RCC 7860 (cell line): ENCODE data around the gene FAT1.

ENCODE experiments used
- DNase-seq: peaks from one replicate; pipeline ENCODE4 v3.0.0-alpha.2; 2015; ENCODE audit warnings: low spot score
- FAIRE-seq: peaks from 2 replicates; lab custom pipeline; 2012; peaks lifted over from hg19 to GRCh38; lab: Jason Lieb, UNC

Gene FAT1

DNA sequence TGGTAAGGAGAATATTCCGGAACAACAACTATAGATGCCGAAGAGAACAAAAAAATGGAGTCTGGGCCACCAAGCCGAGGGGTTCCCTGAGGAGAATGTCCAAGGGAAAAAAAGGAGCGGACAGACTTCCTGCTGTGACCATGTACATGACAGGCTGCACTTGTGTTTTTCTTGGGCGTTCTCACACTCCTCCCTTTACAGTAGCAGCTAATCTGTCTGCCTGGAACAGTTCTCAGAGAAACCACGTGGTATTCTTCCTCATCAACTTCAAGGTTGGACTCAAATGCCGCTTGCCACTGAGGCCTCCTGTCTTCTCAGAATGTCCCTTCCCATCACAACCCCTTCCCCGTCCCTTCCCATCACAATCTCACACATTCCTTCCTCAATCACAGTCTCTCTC lies 137.5 kb downstream of the FAT1 start:
- FAIRE-seq = no peak
- no peak for DNase-seq

DNA sequence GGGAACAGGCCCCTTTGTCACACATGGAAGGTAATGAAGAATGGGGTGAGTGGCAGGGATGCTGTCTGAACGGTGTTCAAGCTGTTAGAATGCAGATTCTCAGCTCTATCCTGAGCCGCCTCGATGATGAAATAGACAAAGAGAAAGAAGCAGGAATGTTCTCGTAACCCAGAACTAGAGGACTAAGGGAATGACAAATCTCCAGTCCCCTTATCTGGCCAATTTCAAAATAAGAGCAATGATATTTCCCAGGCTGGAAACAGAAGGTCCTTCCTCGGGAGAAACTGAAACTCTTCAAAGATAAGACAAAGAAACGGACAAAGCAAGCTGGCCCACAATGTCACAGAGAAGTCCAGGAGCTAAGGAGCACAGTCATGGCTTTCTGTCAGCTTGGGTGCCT lies 138.7 kb downstream of the FAT1 start:
- no peak for FAIRE-seq

DNA sequence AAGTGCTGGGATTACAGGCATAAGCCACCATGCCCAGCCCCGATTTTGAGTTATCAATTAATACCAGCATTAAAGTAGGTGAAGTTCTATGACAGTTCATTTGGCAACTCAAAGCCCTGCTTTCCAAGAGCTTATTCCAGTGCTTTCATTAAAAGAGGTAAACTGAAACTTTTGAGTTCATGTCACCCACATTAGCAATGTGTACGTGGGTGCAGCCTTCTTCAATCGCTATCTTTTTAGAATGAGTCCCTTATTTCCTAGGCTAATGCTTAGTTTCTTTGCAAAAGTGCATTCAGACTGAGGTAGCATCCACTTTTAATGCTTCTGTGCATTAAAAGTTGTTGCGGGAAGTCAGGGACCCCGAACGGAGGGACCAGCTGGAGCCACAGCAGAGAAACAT lies 142.2 kb downstream of the FAT1 start:
- FAIRE-seq = no peak
- DNase-seq = no peak

More for the DNA sequence above, 138.7 kb downstream of the FAT1 start:
- DNase-seq = no peak

- FAIRE-seq (no peak), DNase-seq (no peak)
Measured at GRCh38 chr4:186580669-186581068, 143.0 kb downstream of the FAT1 start.

DNA sequence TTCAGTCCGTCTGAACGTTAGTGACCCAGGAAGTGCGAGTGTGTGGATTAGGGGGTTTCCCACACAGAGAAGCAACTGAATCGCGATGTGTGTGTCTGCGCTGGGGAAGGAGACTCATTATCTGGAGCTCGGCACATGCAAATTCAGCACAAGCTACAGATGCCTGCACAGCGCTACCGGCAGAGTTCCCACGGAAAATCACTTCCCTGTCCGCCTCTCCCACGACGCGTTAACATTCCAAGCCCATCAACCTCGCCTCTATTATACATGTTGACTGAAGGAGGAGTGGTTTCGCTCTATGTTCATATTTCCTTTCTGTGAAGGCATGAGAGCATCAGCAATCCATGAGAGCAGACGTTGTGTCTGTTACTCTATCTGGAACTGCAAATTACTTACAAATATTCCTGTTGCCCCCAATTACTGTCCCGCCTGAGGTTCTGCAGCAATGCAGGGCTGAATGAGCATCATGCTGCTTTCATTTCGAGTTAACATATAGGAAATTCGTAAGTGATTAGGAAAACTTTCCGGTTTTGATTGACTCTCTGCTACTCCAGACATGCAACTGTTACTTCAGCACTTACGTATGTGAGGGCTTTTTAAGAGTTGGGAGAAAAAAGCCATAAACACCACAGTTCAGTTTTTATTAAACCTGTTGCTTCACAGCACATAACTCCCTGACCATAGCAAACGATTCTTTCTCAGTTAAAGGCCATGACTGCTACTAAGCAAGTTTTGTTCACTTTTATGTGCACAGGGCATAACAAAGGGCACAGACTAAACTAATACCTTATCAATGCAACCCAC lies 153.3 kb downstream of the FAT1 start:
- FAIRE-seq = no peak

GRCh38 chr4:186569533-186570192 lies 154.0 kb downstream of the FAT1 start:
- FAIRE-seq (no peak), DNase-seq (no peak)

More for the DNA sequence above, 153.3 kb downstream of the FAT1 start:
- DNase-seq = peak; percentile 27

- FAIRE-seq (no peak), DNase-seq (no peak)
Measured at GRCh38 chr4:186566068-186566467, 157.6 kb downstream of the FAT1 start.

DNA sequence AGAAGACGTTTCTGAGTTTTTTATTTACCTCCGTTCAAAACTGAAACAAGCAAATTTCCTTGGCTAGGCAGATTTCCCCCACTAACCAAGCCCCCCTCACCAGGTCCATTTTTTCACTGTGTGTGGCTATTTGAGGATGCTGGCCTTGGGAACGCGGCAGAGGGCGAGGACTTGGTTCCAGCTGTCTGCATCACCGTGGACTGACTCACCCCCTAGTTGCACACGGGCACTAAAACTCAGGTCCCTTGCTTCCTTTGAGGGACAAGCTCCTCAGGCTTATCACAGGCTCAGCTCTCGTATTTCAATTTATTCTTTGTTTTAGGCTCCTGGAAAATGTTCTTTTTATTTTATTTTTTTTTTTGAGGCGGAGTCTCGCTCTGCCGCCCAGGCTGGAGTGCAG lies 159.9 kb downstream of the FAT1 start:
- no peak for DNase-seq
- no peak for FAIRE-seq

DNA sequence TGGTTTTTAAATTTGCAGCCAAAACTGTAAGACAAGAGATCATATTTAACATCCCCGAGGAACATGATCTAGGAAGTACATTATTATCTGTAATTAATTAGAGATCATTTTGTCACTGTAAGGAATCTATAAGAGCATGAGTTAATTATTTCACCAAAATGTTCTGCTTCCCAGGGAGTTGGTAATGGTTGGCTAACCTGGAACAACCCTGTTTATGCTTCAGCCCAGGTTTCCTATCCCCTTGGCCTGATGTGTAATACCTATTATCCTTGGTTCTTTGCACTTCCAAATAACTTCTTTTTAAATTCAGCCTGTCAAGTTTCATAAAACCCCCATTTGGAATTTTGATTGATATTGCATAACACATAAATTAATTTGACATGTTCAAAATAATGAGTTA lies 161.9 kb downstream of the FAT1 start:
- DNase-seq (no peak), FAIRE-seq (no peak)

GRCh38 chr4:186560647-186561046 lies 163.0 kb downstream of the FAT1 start:
- no peak for FAIRE-seq

GRCh38 chr4:186557486-186557885 lies 166.2 kb downstream of the FAT1 start:
- DNase-seq (no peak), FAIRE-seq (no peak)

More at GRCh38 chr4:186560647-186561046, 163.0 kb downstream of the FAT1 start:
- DNase-seq = no peak

GRCh38 chr4:186557061-186557460 lies 166.6 kb downstream of the FAT1 start:
- no peak for FAIRE-seq
- DNase-seq = no peak

DNA sequence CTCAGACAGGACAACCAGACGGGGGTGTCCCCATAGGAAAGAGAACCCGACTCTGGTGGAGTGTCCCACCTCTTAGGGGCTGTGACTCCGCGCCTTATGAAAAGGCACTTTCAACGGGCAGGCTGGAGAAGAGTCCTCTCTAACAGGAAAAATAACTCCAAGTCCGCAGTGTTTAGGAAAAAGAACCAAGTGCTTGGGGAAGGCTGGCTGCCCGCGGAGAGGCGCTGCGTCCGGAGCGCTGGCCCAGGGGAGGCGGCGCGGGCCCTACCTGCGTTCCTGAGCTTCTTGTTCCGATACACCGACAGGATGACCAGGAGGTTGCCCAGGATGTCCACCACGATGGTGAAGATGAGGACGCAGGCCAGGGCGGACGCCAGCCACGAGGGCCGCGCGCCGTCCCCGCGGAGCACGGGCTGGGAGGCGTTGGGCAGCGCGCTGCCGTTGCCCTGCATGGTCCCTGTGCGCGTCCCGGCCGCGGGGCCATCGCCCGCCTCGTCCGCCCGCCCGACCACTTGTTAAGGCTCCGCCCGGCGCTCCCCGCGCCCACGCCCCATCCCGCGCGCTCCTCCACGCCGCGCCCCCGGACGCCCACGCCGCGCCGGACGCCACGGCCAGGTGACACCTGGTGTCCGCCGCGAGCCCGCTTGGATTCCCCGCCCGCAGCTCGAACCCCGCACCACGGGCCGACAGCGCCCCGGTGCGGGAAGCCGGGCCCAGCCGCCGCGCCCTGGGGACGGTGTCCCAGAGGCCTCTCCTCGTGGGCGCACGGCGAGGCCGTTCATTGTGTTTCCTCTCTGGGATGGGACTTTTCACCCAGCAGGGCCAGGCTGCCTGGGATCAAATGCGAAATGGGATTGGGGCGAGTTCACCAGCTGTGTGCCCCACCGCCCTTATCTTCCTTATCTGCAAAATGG lies 168.5 kb downstream of the FAT1 start, which contains the start of gene MTNR1A:
Gene MTNR1A (minus strand): TSS at position 654 of the 914 bp plus-strand sequence. CDS start 202 bp downstream, at position 452.
- DNase-seq = no peak
- FAIRE-seq = no peak

GRCh38 chr4:186554539-186554913 lies 169.1 kb downstream of the FAT1 start:
- DNase-seq (no peak), FAIRE-seq (no peak)

- FAIRE-seq = no peak
- no peak for DNase-seq
Measured at GRCh38 chr4:186553717-186554116, 169.9 kb downstream of the FAT1 start.

- FAIRE-seq = no peak
- no peak for DNase-seq
Measured at GRCh38 chr4:186551849-186552248, 171.8 kb downstream of the FAT1 start.

GRCh38 chr4:186545436-186545835 lies 178.2 kb downstream of the FAT1 start:
- FAIRE-seq = no peak

GRCh38 chr4:186543206-186543605 lies 180.4 kb downstream of the FAT1 start:
- FAIRE-seq (no peak), DNase-seq (no peak)

More at GRCh38 chr4:186545436-186545835, 178.2 kb downstream of the FAT1 start:
- no peak for DNase-seq

DNA sequence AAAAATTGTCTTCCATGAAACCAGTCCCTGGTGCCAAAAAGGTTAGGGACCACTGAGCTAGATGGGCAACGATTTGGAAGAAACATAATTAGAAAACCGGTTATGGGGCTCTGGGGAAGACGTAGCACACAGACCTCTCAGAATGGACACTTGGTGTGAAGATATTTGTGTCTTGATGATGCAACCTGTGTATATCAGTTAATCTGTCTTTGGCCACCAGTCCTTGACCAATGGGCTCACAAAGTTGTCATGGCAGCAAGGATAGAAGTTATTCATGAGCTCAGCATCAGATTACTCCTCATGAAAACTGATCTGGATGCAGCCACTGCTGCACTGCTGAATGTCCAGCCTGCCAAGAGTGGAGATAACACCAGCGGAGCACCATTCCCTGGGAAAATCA lies 181.9 kb downstream of the FAT1 start:
- FAIRE-seq (no peak), DNase-seq (no peak)

DNA sequence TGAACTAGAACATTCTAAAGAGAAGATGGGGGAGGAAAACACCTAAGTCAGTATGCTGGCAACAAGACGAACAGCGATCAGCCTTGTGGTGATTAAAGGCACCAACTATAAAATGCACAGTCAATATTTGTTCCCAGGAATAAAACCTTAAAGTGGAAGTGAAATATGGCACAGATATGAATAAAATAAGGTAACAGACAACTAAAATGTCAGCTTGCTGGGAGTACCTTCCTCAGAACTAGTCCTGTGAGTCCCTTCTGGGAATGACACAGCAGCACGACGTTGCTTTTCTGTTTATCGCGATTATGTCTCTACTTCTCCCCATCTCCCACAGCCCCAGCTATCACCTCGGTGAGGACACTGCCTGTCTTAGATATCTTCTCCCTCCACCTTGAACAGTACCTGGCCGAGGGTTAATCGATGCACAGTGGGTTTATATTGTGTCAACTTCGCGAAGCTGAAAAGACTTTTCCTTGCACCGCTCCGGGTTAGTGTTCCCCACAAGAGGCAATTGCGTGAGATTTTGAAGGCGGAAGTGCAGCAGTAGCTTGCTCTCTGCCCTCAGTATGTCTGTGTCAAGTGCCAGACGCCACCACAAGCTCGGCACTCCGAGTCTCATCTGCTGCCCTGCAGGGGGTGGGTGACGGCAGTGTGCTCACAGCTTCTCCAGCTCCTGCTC lies 185.7 kb downstream of the FAT1 start:
- FAIRE-seq = no peak
- no peak for DNase-seq
